ENCODE measurements around the gene PLOD1.
"Not testable (repeated sequence)": the region's sequence is repeated elsewhere in the genome, so short reads cannot be mapped to it uniquely, and the experiment has no call there.

PLOD1 gene

DNA sequence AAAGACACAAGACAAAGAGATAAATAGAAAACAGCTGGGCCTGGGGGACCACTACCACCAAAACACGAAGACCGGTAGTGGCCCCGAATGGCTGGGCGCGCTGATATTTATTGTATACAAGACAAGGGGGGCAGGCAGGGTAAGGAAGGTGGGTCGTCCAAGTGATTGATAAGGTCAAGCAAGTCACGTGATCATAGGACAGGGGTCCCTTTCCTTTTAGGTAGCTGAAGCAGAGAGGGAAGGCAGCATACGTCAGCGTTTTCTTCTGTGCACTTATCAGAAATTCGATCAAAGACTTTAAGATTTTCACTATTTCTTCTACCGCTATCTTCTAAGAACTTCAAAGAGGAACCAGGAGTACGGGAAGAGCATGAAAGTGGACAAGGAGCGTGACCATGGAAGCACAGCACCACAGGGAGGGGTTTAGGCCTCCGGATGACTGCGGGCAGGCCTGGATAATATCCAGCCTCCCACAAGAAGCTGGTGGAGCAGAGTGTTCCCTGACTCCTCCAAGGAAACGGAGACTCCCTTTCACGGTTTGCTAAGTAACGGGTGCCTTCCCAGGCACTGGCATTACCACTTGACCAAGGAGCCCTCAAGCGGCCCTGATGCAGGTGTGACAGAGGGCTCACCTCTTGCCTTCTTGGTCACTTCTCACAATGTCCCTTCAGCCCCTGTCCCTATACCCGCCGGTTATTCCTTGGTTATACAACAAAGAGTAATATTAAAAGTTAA is 21.9 kb upstream of the PLOD1 start:
- DNase-seq = not testable (repeated sequence)

DNA sequence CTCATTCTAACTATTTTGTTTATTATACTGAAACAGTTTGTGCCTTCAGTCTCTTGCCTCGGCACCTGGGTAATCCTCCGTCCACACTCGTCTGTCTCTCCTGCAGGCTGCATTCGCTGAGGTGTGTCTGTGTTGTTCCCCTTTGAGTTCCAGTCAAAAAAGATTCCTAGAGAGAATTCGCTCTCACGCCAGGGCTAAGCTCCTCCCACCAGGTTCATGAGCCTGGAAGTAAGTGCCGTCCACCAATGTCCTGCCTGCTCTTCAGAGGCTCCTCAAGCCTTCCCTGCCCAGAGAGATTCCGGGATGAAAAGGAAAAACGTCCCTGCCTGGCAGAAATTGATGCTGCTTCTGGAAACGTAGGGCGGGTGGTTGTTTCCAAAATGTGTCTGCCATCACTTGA is 21.2 kb upstream of the PLOD1 start:
- DNase-seq = no peak

DNA sequence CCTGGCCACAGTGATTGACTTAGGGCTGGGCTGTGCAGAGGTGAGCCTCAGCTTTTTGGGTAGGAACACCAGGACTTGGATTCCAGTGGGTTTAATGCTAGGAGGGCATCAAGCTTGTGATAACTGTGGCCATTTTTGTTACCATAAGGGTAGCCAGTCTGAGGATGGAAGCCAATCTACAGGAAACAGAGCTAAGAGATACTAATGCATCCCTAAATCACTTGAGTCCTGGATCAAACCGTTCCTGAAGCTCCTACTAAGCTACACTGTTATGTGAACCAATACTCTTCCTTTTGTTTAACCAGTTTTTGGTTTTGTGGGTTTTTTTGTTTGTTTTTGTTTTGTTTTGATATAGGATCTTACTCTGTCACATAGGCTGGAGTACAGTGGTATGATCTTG is 20.5 kb upstream of the PLOD1 start:
- no peak for DNase-seq

DNA sequence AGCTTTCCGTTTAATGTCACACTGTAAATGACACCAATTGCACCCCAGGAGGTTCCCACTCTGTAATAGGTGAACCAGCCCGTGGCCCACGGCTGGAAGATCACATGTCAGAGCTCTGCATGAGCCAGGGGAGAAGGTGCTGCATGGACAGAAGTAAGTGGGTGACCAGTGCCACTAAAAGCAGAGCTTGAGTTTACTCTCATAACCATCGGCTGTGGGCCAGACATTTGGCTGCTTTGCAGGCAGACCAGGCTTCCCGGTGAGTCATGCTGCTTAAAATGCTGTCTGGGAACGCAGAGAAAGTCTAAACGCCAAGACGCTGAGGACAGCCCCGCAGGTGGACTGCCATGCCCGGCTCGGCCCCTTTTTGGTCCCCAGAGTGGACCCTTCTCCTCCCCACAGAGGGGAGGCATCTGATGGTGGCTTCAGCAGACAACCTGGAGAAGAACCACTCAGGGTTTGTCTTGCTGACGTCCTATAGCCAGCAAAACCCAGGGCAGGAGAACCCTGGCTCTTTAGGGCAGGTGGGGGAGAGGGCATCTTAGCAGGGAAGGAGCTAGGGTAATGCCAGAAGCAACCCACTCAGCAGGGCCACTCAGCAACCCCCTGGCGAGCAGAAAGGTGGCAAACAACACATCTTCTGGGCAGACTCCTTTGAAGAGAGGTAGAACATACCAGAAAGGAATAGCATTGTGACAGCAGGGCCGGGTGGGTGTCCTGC is 15.6 kb upstream of the PLOD1 start:
- no peak for DNase-seq

DNA sequence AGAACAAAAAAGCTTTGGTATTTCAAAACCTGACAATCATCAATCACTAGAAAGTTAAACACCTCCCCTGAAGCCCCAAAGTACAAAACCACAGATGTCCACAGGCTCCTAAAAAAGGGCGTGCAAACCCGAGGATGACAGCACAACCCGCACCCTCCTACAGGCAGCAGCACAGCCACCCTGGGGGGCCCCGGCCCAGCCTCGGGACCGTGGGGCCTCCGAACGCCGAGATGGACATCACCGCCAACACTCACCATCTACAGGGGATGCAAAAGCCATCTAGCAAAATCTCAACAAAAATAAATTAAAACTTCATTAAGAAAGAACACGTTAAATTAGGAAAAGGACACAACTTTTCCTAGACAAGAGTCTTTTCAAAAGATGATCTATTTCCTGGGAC is 14.9 kb upstream of the PLOD1 start:
- DNase-seq = no peak

DNA sequence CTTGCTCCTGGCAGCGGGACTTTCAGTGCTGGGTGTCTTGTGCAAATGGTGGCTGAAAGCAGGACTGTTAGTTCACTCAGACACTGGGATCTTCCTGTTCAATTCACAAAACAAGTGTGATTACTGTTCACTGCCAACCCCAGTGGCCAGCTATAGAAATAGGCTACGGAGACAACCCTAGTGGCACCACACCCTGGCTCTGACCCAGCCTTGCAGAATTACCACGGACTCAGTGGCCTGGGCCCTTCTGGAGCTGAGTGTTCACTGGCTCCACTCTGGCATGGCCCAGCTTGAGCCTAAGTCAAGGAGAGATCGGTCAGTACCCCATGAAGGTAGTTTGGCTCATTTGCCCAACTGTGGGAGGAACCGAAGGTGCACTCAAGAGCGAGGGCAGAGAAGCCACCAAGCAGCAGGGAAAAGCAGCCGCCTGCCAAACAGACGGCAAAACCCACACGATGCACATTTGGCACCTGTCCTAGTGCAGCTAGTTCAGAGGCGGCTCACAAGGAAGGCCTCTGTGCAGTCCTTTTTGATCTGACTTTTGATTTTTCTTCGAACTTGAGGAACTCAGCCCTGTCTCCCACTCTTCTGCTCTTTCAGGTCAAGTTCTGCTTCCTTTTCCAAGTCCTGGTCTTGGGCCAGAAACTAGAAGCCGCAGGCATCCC is 14.1 kb upstream of the PLOD1 start:
- DNase-seq = no peak

DNA sequence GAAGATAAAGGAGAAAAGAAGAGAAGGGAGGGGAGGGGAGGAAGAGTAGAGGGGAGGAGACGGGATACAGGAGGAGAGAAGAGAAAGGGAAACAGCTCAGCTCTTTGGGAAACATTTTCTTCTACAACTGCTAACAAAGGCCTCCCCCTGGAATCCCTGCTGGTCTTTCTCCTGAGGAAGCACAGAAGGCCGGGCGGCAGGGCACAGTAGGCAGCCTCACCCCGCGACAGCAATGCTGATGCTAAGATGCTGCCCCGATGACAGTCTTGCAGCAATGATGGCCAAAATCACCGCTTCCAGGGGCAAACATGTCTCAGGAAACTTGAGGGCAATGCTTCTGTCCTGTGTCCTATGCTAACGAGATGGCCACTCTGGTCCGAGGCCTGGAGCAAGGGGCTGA is 13.5 kb upstream of the PLOD1 start:
- no peak for DNase-seq

DNA sequence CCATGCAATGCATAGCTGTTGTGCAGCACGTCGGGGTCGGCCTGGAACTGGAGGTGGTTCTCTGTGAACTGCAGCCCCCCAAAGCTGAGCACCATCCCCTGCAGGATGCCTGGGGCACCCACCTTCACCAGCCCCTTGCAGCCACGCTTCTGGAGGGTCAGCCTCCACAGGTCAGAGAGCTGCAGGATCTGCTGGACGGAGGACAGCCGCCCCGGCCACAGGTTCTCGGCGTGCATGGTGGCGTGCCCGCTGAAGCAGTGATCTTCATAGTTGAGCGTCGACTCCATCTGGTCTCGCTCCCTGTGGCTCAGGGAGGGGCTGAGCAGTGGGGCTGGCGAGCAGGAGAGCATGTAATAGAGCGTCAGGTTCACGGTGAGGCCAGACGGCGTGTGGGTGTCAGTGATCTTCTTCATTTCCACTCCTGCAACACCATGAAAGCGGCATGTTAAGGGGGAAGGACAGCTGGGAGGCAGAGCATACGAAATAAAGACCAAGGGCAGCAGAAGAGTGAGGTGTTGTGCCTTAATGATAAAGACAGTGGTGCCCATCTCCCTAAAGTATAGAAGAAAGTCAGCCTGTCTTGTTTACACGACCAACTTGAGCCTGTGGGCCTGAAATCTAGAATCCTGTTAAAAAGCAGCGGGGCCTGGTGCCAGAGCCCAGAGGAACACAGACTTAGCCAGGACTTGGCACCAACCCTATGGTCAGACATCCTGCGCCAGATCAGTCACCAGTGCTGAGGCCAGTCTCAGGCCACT is 11.3 kb upstream of the PLOD1 start:
- DNase-seq = no peak

DNA sequence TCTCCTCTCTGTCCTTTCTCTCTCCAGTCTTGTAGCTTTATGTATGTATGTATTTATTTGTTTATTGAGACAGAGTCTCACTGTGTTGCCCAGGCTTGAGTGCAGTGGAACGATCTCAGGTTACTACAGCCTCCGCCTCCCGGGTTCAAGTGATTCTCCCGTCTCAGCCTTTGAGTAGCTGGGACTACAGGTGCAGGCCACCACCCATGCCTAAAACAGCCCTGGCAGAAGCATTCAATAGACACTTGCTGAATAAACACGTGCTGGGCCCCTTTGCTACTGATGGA is 10.7 kb upstream of the PLOD1 start:
- DNase-seq = no peak

DNA sequence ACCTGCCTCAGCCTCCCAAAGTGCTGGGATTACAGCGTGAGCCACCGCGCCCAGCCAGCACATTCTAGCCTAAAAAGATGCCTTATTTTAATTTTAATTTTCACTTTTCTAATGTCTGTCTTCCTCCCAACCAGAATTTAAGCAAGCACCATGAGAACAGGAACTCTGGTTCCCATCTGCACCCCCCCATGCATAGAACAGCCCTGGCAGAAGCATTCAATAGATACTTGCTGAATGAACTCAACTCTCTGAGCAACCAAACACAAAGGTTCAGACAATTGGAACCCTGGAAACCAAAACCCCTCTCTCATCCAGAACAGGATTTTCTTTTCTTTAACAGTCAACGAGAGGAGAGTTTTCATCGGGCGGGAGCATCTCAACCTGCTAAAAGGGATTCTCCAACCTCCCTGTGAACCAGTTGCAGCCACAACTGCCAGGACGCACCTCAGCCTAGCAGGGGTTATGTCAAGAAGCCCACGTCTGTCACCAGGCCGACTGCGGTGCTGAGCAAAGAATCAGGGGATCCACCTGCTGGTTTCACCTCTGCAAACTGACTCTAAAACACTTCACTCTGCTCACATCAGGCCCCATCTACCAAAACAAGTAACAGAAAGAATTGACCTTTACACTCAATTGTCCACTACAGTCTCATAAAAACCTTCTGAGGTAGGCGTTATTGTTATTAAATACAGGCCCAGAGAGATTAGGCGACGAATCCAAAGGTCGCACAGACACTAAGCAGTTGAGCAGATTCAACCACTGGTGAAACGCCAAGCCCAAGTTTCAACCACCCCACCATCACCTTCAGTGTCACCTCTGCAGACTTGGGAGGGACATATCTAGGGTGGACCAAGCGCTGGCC is 10.0 kb upstream of the PLOD1 start:
- DNase-seq = no peak

DNA sequence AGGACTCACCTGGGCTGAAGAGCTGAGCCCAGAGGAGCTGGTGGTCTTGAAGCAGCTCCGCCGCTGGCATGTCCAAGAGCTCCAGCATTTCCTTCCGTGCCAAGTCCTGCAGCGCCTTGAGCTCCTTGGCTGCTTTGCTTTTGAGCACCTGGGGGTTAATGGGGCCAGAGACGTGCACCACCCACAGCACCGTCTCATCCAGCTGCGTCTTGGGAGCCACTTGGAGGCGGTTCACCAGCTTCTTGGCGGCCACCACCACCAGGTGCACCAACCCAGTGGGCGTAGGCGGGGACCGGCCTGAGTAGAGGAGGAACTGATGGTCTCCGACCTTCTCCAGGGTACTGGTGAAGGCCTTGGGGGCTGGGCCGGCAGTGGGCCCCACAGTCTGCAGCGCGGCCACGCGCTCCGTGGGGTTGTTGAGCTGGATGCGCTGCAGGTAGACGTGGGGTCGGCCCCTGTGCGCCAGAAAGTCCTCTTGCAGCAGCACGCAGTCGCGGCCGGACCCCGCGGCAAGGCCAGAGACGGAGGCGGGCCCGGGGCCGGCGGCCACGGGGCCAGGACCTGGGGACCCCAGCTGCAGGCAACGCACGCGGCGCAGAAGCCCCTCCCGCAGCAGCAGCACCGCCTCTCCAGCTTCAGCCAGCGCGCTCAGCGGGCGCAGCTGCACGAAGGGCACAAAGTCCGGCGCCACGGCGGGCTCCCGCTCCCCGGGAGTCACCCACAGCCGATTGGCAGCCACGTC is 9.2 kb upstream of the PLOD1 start:
- not testable (repeated sequence) for DNase-seq

DNA sequence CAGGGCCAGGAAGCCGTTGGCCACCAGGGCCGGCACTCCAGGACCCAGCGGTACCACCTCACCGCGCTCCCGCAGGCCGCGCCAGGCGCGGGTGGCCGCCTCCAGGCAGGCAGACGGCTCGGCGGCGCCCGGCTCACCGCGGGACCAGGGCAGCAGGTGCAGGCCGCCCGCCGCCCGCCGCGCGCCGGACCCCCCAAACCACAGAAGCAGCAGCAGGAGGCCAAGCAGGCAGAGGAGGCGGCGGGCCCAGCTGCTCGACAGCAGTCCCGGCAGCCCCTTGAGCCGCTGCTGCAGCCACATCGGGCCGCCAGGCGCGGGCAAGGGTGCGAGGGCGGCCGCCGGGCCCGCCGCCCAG is 8.6 kb upstream of the PLOD1 start:
- no peak for DNase-seq

DNA sequence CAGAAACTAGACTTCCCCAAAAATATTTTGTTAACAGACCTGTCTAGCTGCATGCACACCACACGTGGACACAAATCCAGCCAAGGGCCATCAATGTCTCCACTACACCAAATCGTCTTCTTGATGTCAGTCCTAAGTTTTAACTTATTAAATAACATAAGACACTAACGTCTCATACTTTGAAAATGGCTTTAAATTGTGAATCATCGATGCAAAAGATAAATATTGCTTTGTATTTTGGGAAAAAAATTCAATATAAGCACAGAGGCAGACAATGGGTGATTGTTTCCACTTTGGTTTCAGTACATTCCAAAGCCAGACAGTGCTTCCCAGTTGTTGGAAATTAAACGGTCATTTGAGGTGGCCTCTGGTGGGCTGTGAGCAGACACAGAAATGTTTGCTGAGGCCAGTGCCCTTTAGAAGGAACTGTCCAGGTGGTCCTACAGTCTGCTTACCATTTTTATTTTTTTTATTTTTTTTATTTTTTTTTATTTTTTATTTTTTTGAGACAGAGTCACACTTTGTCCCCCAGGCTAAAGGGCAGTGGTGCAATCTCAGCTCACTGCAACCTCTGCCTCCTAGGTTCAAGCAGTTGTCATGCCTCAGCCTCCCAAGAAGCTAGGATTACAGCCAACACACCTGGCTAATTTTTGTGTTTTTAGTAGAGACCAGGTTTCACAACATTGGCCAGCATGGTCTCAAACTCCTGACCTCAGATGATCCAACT is 6.5 kb upstream of the PLOD1 start:
- no peak for DNase-seq

DNA sequence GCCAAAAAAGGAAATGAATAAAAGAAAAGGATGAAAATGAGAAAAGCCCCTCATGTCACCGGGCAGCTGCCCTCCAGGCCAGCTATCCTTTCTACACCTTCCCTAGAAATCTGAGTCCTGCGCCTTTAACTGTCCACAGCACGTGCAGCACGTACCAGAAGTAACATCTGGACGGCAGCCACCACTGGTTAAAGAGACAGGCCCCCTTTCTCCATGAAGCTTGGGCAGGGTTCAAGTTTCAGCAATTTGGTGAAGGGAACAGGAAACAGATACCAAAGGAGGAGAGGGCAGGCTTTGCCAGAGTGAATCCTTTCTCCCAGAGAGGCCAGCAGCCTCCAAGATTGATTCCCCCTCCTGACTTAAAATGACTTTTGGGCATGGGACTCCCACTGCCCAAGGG is 4.7 kb upstream of the PLOD1 start:
- DNase-seq = no peak

DNA sequence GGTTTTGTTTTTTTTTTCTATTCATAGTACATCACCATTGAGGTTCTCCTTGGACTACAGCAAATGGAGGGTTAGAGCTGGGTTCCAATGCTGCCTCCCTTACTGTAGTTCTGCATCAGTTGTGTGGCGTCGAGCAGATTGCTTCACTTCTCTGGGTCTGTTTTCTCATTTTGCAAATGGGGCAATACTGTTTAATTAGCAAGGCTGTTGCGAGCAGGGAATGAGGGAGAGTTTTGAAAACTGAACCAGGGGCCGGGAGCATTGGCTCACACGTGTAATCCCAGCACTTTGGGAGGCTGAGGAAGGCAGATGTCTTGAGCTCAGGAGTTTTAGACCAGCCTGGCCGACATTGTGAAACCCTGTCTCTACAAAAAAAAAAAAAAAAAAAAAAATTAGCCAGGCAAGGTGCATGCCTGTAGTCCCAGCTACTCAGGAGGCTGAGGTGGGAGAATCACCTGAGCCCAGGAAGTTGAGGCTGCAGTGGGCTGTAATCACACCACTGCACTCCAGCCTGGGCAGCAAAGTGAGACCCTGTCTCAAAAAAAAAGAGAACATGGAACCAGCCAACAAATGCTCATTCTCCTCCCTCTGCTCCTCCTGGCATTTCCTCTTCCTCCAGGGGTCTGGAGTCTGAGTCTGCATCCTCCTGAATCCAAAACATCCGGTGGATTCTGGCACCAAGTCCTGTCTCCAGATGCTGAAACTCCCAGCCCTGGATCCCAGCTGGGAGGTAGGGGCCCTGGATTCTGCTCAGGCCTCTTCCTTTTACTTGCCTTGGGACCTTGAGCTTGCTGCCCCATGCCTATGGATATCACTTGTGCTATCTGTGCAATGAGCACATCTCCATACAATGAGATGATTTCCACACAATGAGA is 3.7 kb upstream of the PLOD1 start:
- no peak for DNase-seq

DNA sequence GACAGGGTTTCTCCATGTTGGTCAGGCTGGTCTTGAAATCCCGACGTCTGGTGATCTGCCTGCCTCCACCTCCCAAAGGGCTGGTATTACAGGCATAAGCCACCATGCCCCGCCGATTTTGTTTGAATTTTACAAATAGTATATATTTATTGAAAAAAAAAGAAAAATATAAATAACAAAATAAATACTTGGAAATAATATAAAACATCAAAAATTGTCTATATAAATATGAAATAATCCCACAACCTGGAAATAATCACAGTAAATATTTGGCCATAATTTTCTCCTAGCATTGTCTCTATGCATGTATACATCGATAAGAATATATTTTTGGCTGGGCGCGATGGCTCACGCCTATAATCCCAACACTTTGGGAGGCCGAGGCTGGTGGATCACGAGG is 2.7 kb upstream of the PLOD1 start:
- no peak for DNase-seq

DNA sequence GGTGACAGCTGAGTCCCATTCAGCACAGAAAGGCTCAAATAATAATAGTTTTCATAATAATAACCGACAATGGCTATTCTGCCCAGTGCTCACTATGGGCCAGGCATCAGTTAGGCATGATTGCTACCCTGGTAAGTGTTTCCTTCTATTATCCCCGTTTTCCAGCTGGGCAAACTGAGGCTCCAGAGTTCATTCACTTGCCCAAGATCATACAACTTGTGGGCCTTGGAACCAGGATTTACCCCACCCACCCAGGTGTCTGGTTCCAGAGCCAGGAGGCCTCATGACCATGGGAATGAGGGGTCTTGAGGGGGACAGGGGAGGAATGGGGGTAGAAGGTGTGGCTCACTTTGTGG is 518 bp downstream of the PLOD1 start:
- DNase-seq = no peak

DNA sequence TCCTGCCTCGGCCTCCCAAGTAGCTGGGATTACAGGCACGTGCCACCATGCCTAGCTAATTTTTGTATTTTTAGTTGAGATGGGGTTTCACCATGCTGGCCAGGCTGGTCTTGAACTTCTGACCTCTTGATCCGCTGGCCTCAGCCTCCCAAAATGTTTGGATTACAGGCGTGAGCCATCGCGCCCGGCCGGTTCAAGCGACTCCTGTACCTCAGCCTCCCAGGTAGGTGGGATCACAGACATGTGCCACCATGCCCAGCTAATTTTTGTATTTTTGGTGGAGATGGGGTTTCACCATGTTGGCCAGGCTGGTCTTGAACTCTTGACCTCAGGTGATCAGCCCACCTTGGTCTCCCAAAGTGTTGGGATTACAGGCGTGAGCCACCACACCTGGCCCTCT is 1.2 kb downstream of the PLOD1 start:
- not testable (repeated sequence) for DNase-seq

DNA sequence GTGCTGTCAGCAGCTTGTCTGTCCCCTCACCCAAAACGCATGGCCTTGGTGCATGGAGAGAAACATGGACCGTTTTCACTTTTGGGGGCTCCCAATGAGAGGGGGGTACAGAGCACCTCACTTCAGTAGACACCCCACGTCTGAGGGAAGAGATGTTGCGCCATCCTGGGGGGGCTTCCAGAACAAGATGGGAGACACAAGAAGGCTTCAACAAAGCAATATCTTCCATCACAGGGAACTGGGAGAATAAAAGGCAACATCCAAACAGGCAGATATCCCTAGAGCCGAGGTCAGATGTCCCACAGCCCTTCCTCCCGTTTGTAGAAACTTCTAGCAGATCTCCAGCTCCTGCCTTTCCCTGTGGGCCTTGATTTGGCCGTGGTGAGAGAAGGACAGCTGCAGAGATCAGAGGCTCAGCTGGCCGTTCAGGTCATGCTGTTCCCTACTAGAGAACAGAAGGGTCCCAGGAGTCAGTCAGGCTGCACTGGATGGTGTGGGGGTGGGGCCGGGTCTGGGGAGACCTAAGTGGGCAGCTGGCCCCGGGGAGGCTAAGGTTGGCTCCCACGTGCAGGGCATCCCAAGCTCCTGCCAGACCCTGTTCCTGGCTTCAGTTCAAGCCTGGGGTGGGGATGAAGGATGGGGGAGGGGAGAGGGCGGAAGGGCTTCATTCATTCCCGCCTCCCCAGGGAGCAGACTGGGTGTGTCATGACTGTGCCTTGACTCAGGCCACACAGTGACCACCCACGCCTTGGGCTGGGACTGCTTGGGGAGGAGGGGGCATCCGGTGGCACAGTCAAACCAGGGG is 4.4 kb downstream of the PLOD1 start:
- no peak for DNase-seq

DNA sequence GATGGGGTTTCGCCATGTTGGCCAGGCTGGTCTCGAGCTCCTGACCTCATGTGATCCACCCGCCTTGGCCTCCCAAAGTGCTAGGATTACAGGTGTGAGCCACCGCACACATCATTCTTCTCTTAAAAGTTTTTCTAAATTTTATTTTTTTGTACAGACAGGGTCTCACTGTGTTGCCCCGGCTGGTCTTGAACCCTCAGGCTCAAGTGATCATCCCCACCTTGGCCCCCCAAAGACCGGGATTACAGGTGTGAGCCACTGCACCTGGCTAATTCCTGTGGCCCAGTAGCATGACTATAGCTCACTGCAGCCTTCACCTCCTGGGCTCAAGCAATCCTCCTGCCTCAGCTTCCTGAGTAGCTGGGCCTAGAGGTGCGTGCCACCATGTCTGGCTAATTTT is 5.3 kb downstream of the PLOD1 start:
- not testable (repeated sequence) for DNase-seq

All from NCI-H187 (cell line).